K562 (cell line): ENCODE results near the gene PRELID3B. TPM values are rescaled to one million over a fixed set of nuclear protein-coding genes. Genes with fewer than 3 reads are reported as not detected.

Experiments
- ATAC-seq: fragments of 200-7000 bp; cut with Tn5 transposase; 3 replicates; pipeline ENCODE4 v1.9.1; 2020; ENCODE audit warnings: moderate library complexity
- BruUV-seq: library from RNA; stranded (reverse); fragments of 400-500 nt; replicated peaks from 2 replicates; lab custom pipeline; 2021; lab: Mats Ljungman, UMichigan
- CTCF ChIA-PET: fragments of 300-600 bp; formaldehyde crosslinking; extraction: SDS; loops from one replicate; lab custom pipeline; 2021; ENCODE audit warnings: low intra/inter-chr PET ratio; lab: Yijun Ruan, JAX
- POLR2A ChIA-PET: fragments of 300-600, 350-650 bp; sonication (Branson Sonifier 250); formaldehyde crosslinking; extraction: SDS; loops from one replicate; lab custom pipeline; 2021; ENCODE audit warnings: antibody characterized with exemption, inconsistent platforms; lab: Yijun Ruan, JAX
- DNase-seq, 4 experiments: peaks; one replicate each; pipeline versions ENCODE4 v3.0.0 to v3.0.0-alpha.2; 2011 to 2018; ENCODE audit warnings: low spot score in 3 of 4, mixed read lengths in 3 of 4; ENCODE audit errors: extremely low read depth in 1 of 4
- FAIRE-seq: peaks from 2 replicates; lab custom pipeline; 2011; peaks lifted over from hg19 to GRCh38; lab: Jason Lieb, UNC
- H2AFZ ChIP-seq: 2 replicates; pipeline ENCODE4 v1.6.0; 2011; ENCODE audit warnings: low read depth, low read length, control low read depth, inconsistent platforms
- H3K27ac ChIP-seq: fragments of 200-600 bp; 3 replicates; pipeline ENCODE4 v1.8.0; 2011; ENCODE audit warnings: low read depth, mild to moderate bottlenecking, control low read depth, inconsistent platforms, low read length, moderate library complexity, mixed read lengths; ENCODE audit errors: extremely low read depth
- H3K27me3 ChIP-seq, 2 experiments: fragments of 300-600 bp in 1 of 2; 2 replicates in 1 of 2; 3 replicates in 1 of 2; pipeline versions ENCODE4 v1.6.0 to v1.8.0; 2011; ENCODE audit warnings: inconsistent platforms in 2 of 2, low read length in 2 of 2, mild to moderate bottlenecking in 1 of 2, mixed read lengths in 1 of 2, moderate library complexity in 1 of 2; ENCODE audit not compliant: control insufficient read depth in 2 of 2, insufficient read depth in 2 of 2
- H3K36me3 ChIP-seq: fragments of 300-600 bp; 3 replicates; pipeline ENCODE4 v1.8.0; 2011; ENCODE audit warnings: mild to moderate bottlenecking, low read length, inconsistent platforms; ENCODE audit not compliant: control insufficient read depth, insufficient read depth
- H3K4me1 ChIP-seq, 2 experiments: fragments of 200-600 bp in 1 of 2; replicated peaks in 1 of 2; 2 replicates in 1 of 2; 3 replicates in 1 of 2; pipeline versions ENCODE4 v1.5.1 to v1.8.0; 2011; ENCODE audit warnings: inconsistent platforms in 2 of 2, low read length in 2 of 2, mild to moderate bottlenecking in 1 of 2, mixed read lengths in 1 of 2, moderate library complexity in 1 of 2; ENCODE audit not compliant: control insufficient read depth in 2 of 2, insufficient read depth in 2 of 2
- H3K4me2 ChIP-seq: 2 replicates; pipeline ENCODE4 v1.6.1; 2011; ENCODE audit warnings: low read length, control low read depth, inconsistent platforms, mixed read lengths; ENCODE audit not compliant: insufficient read depth
- H3K4me3 ChIP-seq: fragments of 200-600 bp; sonication (generic), shearing (Covaris generic); 2 replicates; pipeline ENCODE4 v1.5.1; 2016; ENCODE audit warnings: control low read depth, inconsistent platforms
- H3K79me2 ChIP-seq: fragments of 200-600 bp; 3 replicates; pipeline ENCODE4 v1.8.0; 2011; ENCODE audit warnings: low read length, inconsistent platforms; ENCODE audit not compliant: control insufficient read depth, insufficient read depth
- H3K9ac ChIP-seq, 2 experiments: 2 replicates each; pipeline versions ENCODE4 v1.6.0 to v1.6.1; 2011; ENCODE audit warnings: low read depth in 2 of 2, low read length in 2 of 2, control low read depth in 1 of 2, inconsistent platforms in 1 of 2, mild to moderate bottlenecking in 1 of 2, mixed read lengths in 1 of 2; ENCODE audit not compliant: insufficient read depth in 1 of 2
- H3K9me1 ChIP-seq: one replicate; pipeline ENCODE4 v1.6.0; 2011; ENCODE audit warnings: inconsistent platforms, mild to moderate bottlenecking, low read length, moderate library complexity; ENCODE audit not compliant: control insufficient read depth, insufficient read depth
- H3K9me3 ChIP-seq: replicated peaks from 2 replicates; pipeline ENCODE4 v1.5.1; 2011; ENCODE audit warnings: low read depth, low read length, inconsistent platforms; ENCODE audit not compliant: control insufficient read depth, insufficient read depth
- H4K20me1 ChIP-seq: replicated peaks from 2 replicates; pipeline ENCODE4 v1.6.1; 2011; ENCODE audit warnings: low read length, inconsistent platforms, mixed read lengths; ENCODE audit not compliant: control insufficient read depth, insufficient read depth
- FOS ChIP-seq: IDR thresholded peaks from 3 replicates; pipeline ENCODE4 v1.6.1; 2011; ENCODE audit not compliant: insufficient read length; ENCODE audit errors: extremely low read depth
- MCM3 ChIP-seq: fragments of 450-650 bp; IDR thresholded peaks from 2 replicates; pipeline ENCODE4 v1.6.1; 2016
- RFX5 ChIP-seq: IDR thresholded peaks from 2 replicates; pipeline ENCODE4 v1.6.1; 2011; ENCODE audit warnings: low read depth, mild to moderate bottlenecking, improper control_type of control experiment, low read length
- SIX5 ChIP-seq, 2 experiments: IDR thresholded peaks; 2 replicates each; pipeline ENCODE4 v1.6.1; 2011; ENCODE audit warnings: low read length in 2 of 2, borderline replicate concordance in 1 of 2, low read depth in 1 of 2, mild to moderate bottlenecking in 1 of 2, moderate library complexity in 1 of 2; ENCODE audit not compliant: insufficient read depth in 1 of 2
- TEAD4 ChIP-seq, 2 experiments: sonication (generic) in 1 of 2; formaldehyde crosslinking in 1 of 2; IDR thresholded peaks; 2 replicates each; pipeline versions ENCODE4 v1.6.1 to v1.8.0; 2012 to 2022; ENCODE audit warnings: borderline replicate concordance in 1 of 2, inconsistent platforms in 1 of 2, low read length in 1 of 2, mild to moderate bottlenecking in 1 of 2, missing genetic modification reagents in 1 of 2
- WGBS: fragments of 100-300 bp; shearing (Covaris generic); methylation state at CpG from one replicate; pipeline ENCODE4 v1.1.6; 2016; ENCODE audit warnings: low coverage, mixed read lengths; ENCODE audit not compliant: insufficient coverage; ENCODE audit errors: missing lambda C conversion rate; 5-methylcytosine and 5-hydroxymethylcytosine counted together
- in situ Hi-C: fragments of 300-500 bp; cut with MboI; formaldehyde crosslinking; loops from 4 replicates; pipeline ENCODE4 v1.15.0; 2018; ENCODE audit warnings: inconsistent platforms, mixed read lengths
- intact Hi-C: fragments of 100-400 bp; cut with micrococcal nuclease; formaldehyde crosslinking; loops from 2 replicates; pipeline ENCODE4 v1.14.2; 2022
- polyA plus RNA-seq, 8 experiments: library from polyadenylated mRNA; depleted of rRNA in 4 of 8; stranded (reverse) in 5 of 8; unstranded in 3 of 8; fragments of >200 nt; fragmentation: Nextera tagmentation in 2 of 8; fragmentation: Illumina TruSeq in 1 of 8; extraction: Ambion mirVana in 2 of 8; extraction: Trizol in 1 of 8; gene quantifications; 2 replicates each; pipeline versions ENCODE4 v1.2.1 to v1.2.3, GENCODE V29; 2011 to 2014; ENCODE audit warnings: inconsistent platforms in 1 of 8, missing spikeins in 1 of 8
- total RNA-seq, 7 experiments: library from RNA; depleted of rRNA in 6 of 7; stranded (reverse); fragments of >200 nt in 6 of 7; fragmentation: Illumina TruSeq in 2 of 7; extraction: Trizol in 2 of 7; gene quantifications; 2 replicates each; pipeline versions ENCODE4 v1.2.1 to v1.2.3, GENCODE V29; 2011 to 2021; ENCODE audit warnings: low replicate concordance in 1 of 7
- TF ChIP-seq, protein P1 (sequence below), 2 experiments: fragments of 450-650 bp; formaldehyde crosslinking in 1 of 2; IDR thresholded peaks; 2 replicates each; pipeline versions ENCODE4 v1.4.0 to v1.6.1; 2014 to 2020; ENCODE audit warnings: mild to moderate bottlenecking in 2 of 2, borderline replicate concordance in 1 of 2, low read depth in 1 of 2

Gene PRELID3B
- total and polyA plus RNA-seq, 9 of the 15 experiments (the other 6 are each of a cell fraction or from before 2014, with no cell fraction given), result 77.0 to 186 (median 101) TPM

DNA sequence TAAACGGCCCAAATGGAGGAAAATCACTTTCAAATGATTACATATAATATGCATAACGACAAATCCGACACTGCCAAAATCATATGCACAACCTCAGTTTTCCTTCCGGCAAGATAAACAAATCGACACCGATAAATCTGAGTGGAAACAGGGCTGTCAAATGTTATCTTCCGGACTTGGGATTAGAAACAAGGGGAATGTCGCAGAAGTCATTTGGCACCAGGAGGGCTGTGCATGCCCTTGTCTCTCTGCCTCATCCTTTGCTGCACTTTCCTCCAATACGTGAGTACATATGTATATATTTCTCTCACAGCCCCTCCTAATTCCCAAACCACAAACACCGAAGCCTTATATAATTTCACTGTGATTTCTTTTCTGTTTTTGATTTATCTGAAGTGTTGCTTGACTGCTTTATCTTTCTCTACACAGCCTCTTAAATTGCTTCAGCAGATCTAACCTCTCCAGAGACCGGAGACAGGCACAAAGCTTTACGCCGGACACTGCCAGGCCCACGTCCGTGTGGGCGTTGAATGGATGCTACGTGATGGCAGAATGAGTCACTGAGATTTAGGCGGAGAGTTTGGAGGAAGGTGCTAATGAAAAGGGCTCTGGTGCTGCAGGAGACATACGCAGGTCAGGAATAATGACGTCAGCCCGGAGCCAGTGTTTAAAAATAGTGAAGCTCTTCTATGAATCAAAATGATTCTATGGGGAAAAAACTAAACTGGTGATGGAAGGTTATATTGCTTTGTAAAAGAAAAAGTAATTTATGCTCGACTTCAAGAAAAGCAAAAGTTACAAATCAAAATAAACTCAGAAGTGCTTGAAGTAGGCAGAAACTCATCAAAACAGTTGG, 21.0 kb upstream of the PRELID3B start (continued):
- TF ChIP-seq TEAD4 (IDR thresholded peaks at IDR 0.05; ENCODE audit: low read length), result peak; percentile 38; the same call in 1 of the 2 replicates
- TF ChIP-seq TEAD4 (CRISPR knock-in tag; IDR thresholded peaks at IDR 0.05; ENCODE audit: borderline replicate concordance), result no peak
- no peak for TF ChIP-seq FOS

DNA sequence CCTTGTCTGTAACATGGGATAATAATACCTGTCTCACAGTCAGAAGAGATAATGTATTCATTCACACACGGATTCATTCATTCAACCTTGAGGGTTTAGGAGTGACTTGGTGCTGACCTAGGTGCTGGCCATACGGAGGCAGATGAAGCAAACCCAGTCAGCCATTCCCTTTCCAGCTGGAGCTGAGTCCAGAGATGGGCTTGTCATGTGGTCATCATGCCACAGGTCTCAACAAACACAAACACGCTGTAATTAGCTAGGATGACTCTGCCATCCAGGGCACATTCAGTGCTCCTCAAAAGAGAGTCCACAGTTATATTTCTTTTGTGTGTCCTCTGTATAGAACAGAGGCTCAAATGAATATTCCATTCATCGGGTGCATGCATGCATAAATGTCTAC, 19.5 kb upstream of the PRELID3B start:
- TF ChIP-seq, protein P1, sequence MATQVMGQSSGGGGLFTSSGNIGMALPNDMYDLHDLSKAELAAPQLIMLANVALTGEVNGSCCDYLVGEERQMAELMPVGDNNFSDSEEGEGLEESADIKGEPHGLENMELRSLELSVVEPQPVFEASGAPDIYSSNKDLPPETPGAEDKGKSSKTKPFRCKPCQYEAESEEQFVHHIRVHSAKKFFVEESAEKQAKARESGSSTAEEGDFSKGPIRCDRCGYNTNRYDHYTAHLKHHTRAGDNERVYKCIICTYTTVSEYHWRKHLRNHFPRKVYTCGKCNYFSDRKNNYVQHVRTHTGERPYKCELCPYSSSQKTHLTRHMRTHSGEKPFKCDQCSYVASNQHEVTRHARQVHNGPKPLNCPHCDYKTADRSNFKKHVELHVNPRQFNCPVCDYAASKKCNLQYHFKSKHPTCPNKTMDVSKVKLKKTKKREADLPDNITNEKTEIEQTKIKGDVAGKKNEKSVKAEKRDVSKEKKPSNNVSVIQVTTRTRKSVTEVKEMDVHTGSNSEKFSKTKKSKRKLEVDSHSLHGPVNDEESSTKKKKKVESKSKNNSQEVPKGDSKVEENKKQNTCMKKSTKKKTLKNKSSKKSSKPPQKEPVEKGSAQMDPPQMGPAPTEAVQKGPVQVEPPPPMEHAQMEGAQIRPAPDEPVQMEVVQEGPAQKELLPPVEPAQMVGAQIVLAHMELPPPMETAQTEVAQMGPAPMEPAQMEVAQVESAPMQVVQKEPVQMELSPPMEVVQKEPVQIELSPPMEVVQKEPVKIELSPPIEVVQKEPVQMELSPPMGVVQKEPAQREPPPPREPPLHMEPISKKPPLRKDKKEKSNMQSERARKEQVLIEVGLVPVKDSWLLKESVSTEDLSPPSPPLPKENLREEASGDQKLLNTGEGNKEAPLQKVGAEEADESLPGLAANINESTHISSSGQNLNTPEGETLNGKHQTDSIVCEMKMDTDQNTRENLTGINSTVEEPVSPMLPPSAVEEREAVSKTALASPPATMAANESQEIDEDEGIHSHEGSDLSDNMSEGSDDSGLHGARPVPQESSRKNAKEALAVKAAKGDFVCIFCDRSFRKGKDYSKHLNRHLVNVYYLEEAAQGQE (IDR thresholded peaks at IDR 0.05; ENCODE audit: borderline replicate concordance), result peak; percentile 67
- TF ChIP-seq, protein P1 (CRISPR knock-in tag; IDR thresholded peaks at IDR 0.05; ENCODE audit: low read depth), result no peak
- TF ChIP-seq SIX5 (IDR thresholded peaks at IDR 0.05; ENCODE audit: borderline replicate concordance in 1 of 2, insufficient read depth in 1 of 2, low read depth in 1 of 2, low read length in 2 of 2), result no peak
- TF ChIP-seq RFX5, result no peak
- TF ChIP-seq MCM3, result no peak
- ATAC-seq (no peak), DNase-seq (no peak), FAIRE-seq (no peak)
- 0% methylated on average over 4 of the region's 4 CpGs for whole genome bisulfite sequencing
- Histone ChIP-seq H3K79me2 (no peaks in the 10 kb centered on the region), H3K4me3 (no peak overlapping the region), H3K4me1 (no peaks in the 10 kb centered on the region), H3K9ac (no peak overlapping the region), H3K9me1 (no peaks in the 10 kb centered on the region), H3K27ac (no peak overlapping the region), H3K36me3 (no peaks in the 10 kb centered on the region), H3K27me3 (peaks cover 7 to 14% of the 10 kb centered on the region in 2 experiments), H3K4me2 (no peak overlapping the region), H2AFZ (no peak overlapping the region), H4K20me1 (no peaks in the 10 kb centered on the region), H3K9me3 (no peaks in the 10 kb centered on the region; the same call in 1 of the 2 replicates)
- POLR2A ChIA-PET, result no interaction called here
- CTCF ChIA-PET, result no interaction called here
- in situ Hi-C loops (no loop called here), intact Hi-C loops (no loop called here)
- no TSS peak for BruUV-seq
